ENCODE measurements around the gene RTP1. TPM values are rescaled to one million over a fixed set of nuclear protein-coding genes. Genes with fewer than 3 reads are reported as not detected.

Gene RTP1
- total RNA-seq, 1 experiment from 2014 or later, result not detected

DNA sequence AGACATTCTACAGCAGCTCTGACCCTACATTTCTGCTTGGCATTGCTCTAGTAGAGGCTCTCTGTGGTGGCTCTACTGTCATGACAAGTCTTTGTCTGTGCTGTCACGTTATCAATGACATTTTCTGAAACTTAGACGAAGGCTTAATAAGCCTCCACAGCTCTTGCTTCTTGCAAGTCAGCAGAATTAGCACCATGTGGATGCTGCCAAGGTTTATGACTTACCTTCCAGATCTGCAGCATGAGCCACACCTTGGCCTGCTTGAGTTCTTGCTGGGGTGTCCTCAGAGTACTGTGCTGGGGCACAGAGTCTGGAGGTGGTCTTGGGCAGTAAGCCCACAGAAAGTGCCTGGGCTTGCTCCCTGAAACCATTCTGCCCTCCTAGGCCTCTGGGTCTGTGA, 9.8 kb downstream of the RTP1 start:
- BruUV-seq (replicated peaks), result no TSS peak
- no peak for DNase-seq (ENCODE audit: unreplicated experiment)
- H3K4me1 Mint-ChIP-seq (ENCODE audit: insufficient read depth, unreplicated experiment), result peaks cover 39% of the 10 kb centered on the region
- H3K9me3 Mint-ChIP-seq (ENCODE audit: unreplicated experiment), result peaks cover 16% of the 10 kb centered on the region
- TF ChIP-seq, protein P1, sequence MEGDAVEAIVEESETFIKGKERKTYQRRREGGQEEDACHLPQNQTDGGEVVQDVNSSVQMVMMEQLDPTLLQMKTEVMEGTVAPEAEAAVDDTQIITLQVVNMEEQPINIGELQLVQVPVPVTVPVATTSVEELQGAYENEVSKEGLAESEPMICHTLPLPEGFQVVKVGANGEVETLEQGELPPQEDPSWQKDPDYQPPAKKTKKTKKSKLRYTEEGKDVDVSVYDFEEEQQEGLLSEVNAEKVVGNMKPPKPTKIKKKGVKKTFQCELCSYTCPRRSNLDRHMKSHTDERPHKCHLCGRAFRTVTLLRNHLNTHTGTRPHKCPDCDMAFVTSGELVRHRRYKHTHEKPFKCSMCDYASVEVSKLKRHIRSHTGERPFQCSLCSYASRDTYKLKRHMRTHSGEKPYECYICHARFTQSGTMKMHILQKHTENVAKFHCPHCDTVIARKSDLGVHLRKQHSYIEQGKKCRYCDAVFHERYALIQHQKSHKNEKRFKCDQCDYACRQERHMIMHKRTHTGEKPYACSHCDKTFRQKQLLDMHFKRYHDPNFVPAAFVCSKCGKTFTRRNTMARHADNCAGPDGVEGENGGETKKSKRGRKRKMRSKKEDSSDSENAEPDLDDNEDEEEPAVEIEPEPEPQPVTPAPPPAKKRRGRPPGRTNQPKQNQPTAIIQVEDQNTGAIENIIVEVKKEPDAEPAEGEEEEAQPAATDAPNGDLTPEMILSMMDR (IDR thresholded peaks at IDR 0.05; ENCODE audit: unreplicated experiment), result no peak
- H3K36me3 Mint-ChIP-seq (ENCODE audit: insufficient read depth, unreplicated experiment), result peaks cover 4% of the 10 kb centered on the region
- no peaks in the 10 kb centered on the region for H3K27me3 Mint-ChIP-seq (ENCODE audit: insufficient read depth, unreplicated experiment)
- POLR2A ChIA-PET, result interaction anchor here (1.3 kb wide), 1 partner anchor 38 kb away, joined by 3 read pairs; no protein-coding TSS in a partner anchor
- intact Hi-C loops (cut with micrococcal nuclease), result no loop called here
- no peak overlapping the region for H3K27ac Mint-ChIP-seq (ENCODE audit: low read depth, unreplicated experiment)
- no peak overlapping the region for H3K4me3 Mint-ChIP-seq (ENCODE audit: unreplicated experiment)
- CTCF ChIA-PET, result interaction anchor here (0.5 to 1.0 kb wide), 2 partner anchors 223 to 472 kb away, joined by 3 to 5 read pairs; no protein-coding TSS in a partner anchor

DNA sequence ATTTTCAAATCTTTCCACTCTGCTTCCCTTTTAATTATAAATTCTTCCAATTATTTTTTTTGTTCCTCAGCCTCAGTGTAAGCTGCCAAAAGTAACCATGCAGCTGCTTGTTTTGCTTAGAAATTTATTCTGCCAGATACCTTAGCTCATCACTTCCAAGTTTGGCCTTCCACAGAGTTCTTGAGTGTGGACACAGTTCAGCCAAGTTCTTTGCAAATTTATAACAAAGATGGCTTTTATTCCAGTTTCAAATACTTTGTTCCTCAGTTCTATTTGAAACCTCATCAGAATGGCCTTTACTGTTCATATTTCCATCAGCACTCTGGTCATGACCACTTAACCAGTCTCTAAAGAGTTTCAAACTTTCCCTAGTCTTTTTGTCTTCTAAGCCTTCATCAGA, 10.3 kb downstream of the RTP1 start:
- POLR2A ChIA-PET, result interaction anchor here (0.7 to 1.3 kb wide), 2 partner anchors 13 to 38 kb away, joined by 3 read pairs; no protein-coding TSS in a partner anchor
- DNase-seq (ENCODE audit: unreplicated experiment), result no peak
- H3K9me3 Mint-ChIP-seq (ENCODE audit: unreplicated experiment), result peaks cover 16% of the 10 kb centered on the region
- H3K4me1 Mint-ChIP-seq (ENCODE audit: insufficient read depth, unreplicated experiment), result peaks cover 42% of the 10 kb centered on the region
- CTCF ChIA-PET, result interaction anchor here (0.5 to 1.4 kb wide), 3 partner anchors 13 to 223 kb away, joined by 3 to 6 read pairs (median 3); no protein-coding TSS in a partner anchor
- BruUV-seq (replicated peaks), result no TSS peak
- H3K27me3 Mint-ChIP-seq (ENCODE audit: insufficient read depth, unreplicated experiment), result no peaks in the 10 kb centered on the region
- peaks cover 4% of the 10 kb centered on the region for H3K36me3 Mint-ChIP-seq (ENCODE audit: insufficient read depth, unreplicated experiment)
- TF ChIP-seq, protein P1 (IDR thresholded peaks at IDR 0.05; ENCODE audit: unreplicated experiment), result no peak
- peak overlapping the region; percentile 81 for H3K27ac Mint-ChIP-seq (ENCODE audit: low read depth, unreplicated experiment)
- H3K4me3 Mint-ChIP-seq (ENCODE audit: unreplicated experiment), result no peak overlapping the region
- intact Hi-C loops (cut with micrococcal nuclease), result no loop called here

DNA sequence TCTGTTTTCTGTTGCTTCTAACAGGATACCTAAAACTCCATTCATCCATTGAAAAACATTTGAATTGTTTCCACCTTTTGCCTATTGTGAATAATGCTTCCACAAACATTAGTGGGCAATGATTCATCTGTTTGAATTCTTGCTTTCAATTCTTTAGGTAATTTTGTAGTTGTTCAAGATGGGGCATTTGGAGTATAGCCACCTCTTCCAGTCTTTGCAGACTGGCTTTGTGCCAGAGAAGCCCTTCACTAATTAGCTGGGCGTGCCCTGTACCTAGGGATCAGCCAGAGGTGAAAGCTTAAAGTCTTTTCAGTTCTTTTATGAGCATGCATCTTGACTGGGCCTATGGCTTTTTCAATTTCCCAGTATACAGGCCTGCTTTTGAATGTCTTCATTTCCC, 10.9 kb downstream of the RTP1 start:
- CTCF ChIA-PET, result interaction anchor here (0.6 to 1.4 kb wide), 3 partner anchors 12 to 233 kb away, joined by 3 to 6 read pairs (median 3); no protein-coding TSS in a partner anchor
- H3K36me3 Mint-ChIP-seq (ENCODE audit: insufficient read depth, unreplicated experiment), result peaks cover 4% of the 10 kb centered on the region
- H3K4me1 Mint-ChIP-seq (ENCODE audit: insufficient read depth, unreplicated experiment), result peaks cover 42% of the 10 kb centered on the region
- H3K4me3 Mint-ChIP-seq (ENCODE audit: unreplicated experiment), result no peak overlapping the region
- peak; percentile 84 for DNase-seq (ENCODE audit: unreplicated experiment)
- H3K9me3 Mint-ChIP-seq (ENCODE audit: unreplicated experiment), result peaks cover 16% of the 10 kb centered on the region
- POLR2A ChIA-PET, result interaction anchor here (0.7 to 1.3 kb wide), 2 partner anchors 12 to 39 kb away, joined by 3 read pairs; no protein-coding TSS in a partner anchor
- TF ChIP-seq, protein P1 (IDR thresholded peaks at IDR 0.05; ENCODE audit: unreplicated experiment), result no peak
- H3K27ac Mint-ChIP-seq (ENCODE audit: low read depth, unreplicated experiment), result peak overlapping the region; percentile 81
- no TSS peak for BruUV-seq (replicated peaks)
- no peaks in the 10 kb centered on the region for H3K27me3 Mint-ChIP-seq (ENCODE audit: insufficient read depth, unreplicated experiment)
- intact Hi-C loops (cut with micrococcal nuclease), result no loop called here

DNA sequence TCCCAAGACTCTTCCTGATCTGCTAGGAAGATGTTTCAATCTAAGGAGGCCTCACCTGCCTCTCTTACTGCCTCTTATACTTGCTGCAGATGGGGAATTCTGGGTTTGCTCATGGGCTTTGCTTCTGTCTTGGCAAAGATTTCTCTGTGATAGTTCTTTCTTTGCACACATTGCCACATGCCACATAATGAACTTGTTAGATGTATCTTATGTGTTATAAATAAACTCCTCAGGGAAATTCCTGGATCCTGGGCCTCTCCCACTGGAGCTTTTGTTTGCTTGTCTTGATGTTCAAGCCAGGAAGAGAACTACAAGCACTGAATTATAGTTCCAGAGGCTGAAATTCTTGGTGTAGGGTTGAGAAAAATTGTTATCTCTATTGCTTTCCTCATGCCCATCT, 12.2 kb downstream of the RTP1 start:
- CTCF ChIA-PET, result interaction anchor here (1.2 to 3.6 kb wide), 5 partner anchors 10 to 470 kb away, joined by 3 to 35 read pairs (median 5); no protein-coding TSS in a partner anchor
- no TSS peak for BruUV-seq (replicated peaks)
- intact Hi-C loops (cut with micrococcal nuclease), result no loop called here
- no peak overlapping the region for H3K27ac Mint-ChIP-seq (ENCODE audit: low read depth, unreplicated experiment)
- H3K9me3 Mint-ChIP-seq (ENCODE audit: unreplicated experiment), result peaks cover 16% of the 10 kb centered on the region
- DNase-seq (ENCODE audit: unreplicated experiment), result no peak
- H3K4me3 Mint-ChIP-seq (ENCODE audit: unreplicated experiment), result no peak overlapping the region
- peaks cover 4% of the 10 kb centered on the region for H3K36me3 Mint-ChIP-seq (ENCODE audit: insufficient read depth, unreplicated experiment)
- TF ChIP-seq, protein P1 (IDR thresholded peaks at IDR 0.05; ENCODE audit: unreplicated experiment), result no peak
- POLR2A ChIA-PET, result interaction anchor here (0.6 kb wide), 1 partner anchor 1957 kb away, joined by 4 read pairs; no protein-coding TSS in a partner anchor
- H3K4me1 Mint-ChIP-seq (ENCODE audit: insufficient read depth, unreplicated experiment), result peaks cover 42% of the 10 kb centered on the region
- no peaks in the 10 kb centered on the region for H3K27me3 Mint-ChIP-seq (ENCODE audit: insufficient read depth, unreplicated experiment)
